Psoas muscle (tissue), 8 donors: ENCODE results near the gene ELFN1. TPM values are rescaled to one million over a fixed set of nuclear protein-coding genes. Genes with fewer than 3 reads are reported as not detected.

Experiments
- ATAC-seq, 4 donors: fragments of 200-7000 bp; cut with Tn5 transposase; one replicate each; pipeline ENCODE4 v1.9.1; 2020; ENCODE audit warnings: moderate library complexity in 3 of 4, mild to moderate bottlenecking in 2 of 4
- DNase-seq, 2 donors: peaks; one replicate each; pipeline ENCODE4 v3.0.0-alpha.2; 2020
- H3K27ac ChIP-seq: fragments of 200-600 bp; one replicate; pipeline ENCODE4 v1.8.0; 2022
- H3K27me3 ChIP-seq, 3 donors: fragments of 200-600 bp in 1 of 3; one replicate each; pipeline versions ENCODE4 v1.6.1 to v1.8.0; 2013 to 2022; ENCODE audit warnings: low read length in 2 of 3, mild to moderate bottlenecking in 2 of 3, moderate library complexity in 1 of 3; ENCODE audit not compliant: insufficient read depth in 3 of 3
- H3K36me3 ChIP-seq, 2 donors: fragments of 200-600 bp in 1 of 2; one replicate each; pipeline versions ENCODE4 v1.6.1 to v1.8.0; 2013 to 2022; ENCODE audit warnings: low read depth in 1 of 2, mild to moderate bottlenecking in 1 of 2, moderate library complexity in 1 of 2; ENCODE audit not compliant: insufficient read depth in 1 of 2
- H3K4me1 ChIP-seq: fragments of 200-600 bp; one replicate; pipeline ENCODE4 v1.8.0; 2022
- H3K4me3 ChIP-seq: fragments of 200-600 bp; one replicate; pipeline ENCODE4 v1.8.0; 2022; ENCODE audit warnings: mild to moderate bottlenecking
- H3K9me3 ChIP-seq: fragments of 200-600 bp; one replicate; pipeline ENCODE4 v1.8.0; 2022
- WGBS, 3 donors: extraction: QIAGEN DNeasy Blood & Tissue Kit; methylation state at CpG; one replicate each; pipeline versions ENCODE4 v1.1.6 to v1.1.7; 2013; 5-methylcytosine and 5-hydroxymethylcytosine counted together
- intact Hi-C, 2 donors: fragments of 100-400 bp; cut with DNase I; formaldehyde crosslinking; loops; one replicate each; pipeline versions ENCODE4 v1.11.0 to v1.14.2; 2022
- polyA plus RNA-seq, 3 donors: library from polyadenylated mRNA; stranded (reverse); fragments of 200-250 nt; gene quantifications; one replicate each; pipeline ENCODE4 v1.2.3, GENCODE V29; 2013
- total RNA-seq, 4 donors: library from RNA; stranded (reverse); fragmentation: NEBNext Ultra II Directional in 2 of 4; extraction: Animal tissue kit (Norgen Biotek cat#: 25700) in 2 of 4; gene quantifications; one replicate each; pipeline versions ENCODE4 v1.2.1 to v1.2.4, GENCODE V29; 2021 to 2023
- TF ChIP-seq, protein P1 (sequence below): fragments of 200-600 bp; IDR thresholded peaks from one replicate; pipeline ENCODE4 v1.8.0; 2022; ENCODE audit warnings: antibody characterized with exemption
- donor health status: healthy with polysubstance abuse.
- donor health status: DM: no; HTN: no; CAD: no; lungs with moderate emphysema.
- donor health status: Bipolar disorder and iron deficiency.
- donor health status: healthy.
- donor health status: DM: yes; HTN: yes; CAD: no.
- donor health status: DM: no; HTN: no; CAD: no.
- donor health status: DM: no; HTN: no; CAD: no.
- donor health status: DM: yes; HTN: yes; CAD: no.

ELFN1 gene
- total and polyA plus RNA-seq, 7 donors, result 0.11 to 0.87 (median 0.64) TPM

DNA sequence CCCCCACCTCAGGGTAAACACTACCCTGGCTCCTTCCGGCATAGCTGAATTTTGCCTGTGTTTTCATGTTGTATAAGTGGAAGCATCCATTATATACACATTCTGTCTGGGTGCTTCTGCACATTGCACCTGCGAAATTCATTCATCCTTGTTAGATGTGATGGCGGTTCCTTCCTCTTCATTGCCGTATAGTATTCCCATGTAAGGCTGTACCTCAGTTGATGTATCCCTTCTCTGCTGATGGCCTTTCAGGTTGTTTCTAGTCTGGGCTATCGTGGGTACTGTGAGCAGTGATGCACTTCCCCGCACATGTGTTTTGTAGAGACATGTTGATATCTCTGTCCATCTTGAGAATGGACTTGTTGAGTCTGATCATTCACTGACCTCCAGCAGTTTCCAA lies 28.9 kb downstream of the ELFN1 start:
- peaks cover 0 to 11% (median 5%) of the 10 kb centered on the region in 3 donors for H3K27me3 ChIP-seq
- H3K9me3 ChIP-seq, result peaks cover 10% of the 10 kb centered on the region
- no peak overlapping the region for H3K27ac ChIP-seq
- intact Hi-C loops, result no loop called here
- no peaks in the 10 kb centered on the region for H3K4me1 ChIP-seq
- H3K4me3 ChIP-seq, result no peak overlapping the region
- H3K36me3 ChIP-seq, result no peaks in the 10 kb centered on the region
- TF ChIP-seq, protein P1, sequence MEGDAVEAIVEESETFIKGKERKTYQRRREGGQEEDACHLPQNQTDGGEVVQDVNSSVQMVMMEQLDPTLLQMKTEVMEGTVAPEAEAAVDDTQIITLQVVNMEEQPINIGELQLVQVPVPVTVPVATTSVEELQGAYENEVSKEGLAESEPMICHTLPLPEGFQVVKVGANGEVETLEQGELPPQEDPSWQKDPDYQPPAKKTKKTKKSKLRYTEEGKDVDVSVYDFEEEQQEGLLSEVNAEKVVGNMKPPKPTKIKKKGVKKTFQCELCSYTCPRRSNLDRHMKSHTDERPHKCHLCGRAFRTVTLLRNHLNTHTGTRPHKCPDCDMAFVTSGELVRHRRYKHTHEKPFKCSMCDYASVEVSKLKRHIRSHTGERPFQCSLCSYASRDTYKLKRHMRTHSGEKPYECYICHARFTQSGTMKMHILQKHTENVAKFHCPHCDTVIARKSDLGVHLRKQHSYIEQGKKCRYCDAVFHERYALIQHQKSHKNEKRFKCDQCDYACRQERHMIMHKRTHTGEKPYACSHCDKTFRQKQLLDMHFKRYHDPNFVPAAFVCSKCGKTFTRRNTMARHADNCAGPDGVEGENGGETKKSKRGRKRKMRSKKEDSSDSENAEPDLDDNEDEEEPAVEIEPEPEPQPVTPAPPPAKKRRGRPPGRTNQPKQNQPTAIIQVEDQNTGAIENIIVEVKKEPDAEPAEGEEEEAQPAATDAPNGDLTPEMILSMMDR, result no peak
- ATAC-seq (no peak), DNase-seq (no peak)
- WGBS, 3 donors, result 97 to 99% (median 98%) methylated on average over 6 of the region's 6 CpGs

DNA sequence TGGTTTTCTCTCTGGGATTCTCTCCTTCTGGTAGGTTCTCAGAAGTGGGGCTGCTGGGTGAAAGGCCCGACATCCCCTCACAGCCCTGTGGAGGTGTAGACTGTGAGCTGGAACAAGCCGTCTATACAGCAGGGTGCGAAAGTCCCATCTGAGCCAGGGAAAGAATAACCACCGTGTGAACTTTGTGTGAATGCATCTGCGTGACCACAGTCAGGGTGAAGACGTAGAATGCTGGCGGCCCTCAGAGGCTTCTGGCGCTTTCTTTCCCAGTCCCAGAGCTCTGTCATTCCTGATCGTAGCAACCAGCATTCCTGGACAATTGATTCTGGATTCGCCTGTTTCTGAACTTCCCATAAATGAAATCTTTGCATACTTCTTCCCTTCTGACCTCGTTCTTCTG lies 30.0 kb downstream of the ELFN1 start:
- 80 to 89% (median 84%) methylated on average over 11 of the region's 11 CpGs for WGBS, 3 donors

DNA sequence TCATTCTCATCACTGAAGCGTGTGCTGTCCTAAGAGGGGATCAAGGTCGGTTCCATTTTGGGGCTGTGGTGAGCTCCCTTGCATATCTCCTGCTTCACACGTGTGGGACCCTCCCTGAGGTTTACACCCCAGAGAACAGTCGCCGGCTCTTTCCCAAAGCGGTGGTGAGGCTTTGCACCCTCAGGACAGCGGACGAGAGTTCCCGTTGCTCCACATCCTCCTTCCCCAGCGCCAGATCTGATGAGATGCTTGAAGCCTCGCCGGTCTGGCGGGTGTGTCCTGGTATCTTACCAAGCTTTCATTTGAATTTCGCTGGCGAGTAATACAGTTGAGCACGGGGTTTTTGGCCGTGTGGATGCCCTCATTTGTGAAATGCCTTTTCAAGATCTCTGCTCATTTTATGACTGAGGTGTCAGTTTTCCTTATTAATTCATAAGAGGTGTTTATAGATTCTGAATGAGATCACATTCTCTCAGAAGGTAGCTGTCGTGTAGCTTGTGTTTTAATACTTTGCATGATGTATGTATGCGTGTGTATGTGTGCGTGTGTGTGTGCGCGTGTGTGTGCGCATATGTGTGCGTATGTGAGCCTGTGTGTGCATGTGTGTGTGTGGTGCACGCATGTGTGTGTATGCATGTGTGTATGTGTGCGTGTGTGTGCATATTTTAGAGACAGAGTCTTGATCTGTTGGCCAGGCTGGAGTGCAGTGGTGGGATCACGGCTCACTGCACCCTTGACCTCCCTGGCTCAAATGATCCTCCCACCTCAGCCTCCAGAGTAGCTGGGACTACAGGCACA lies 30.7 kb downstream of the ELFN1 start:
- Histone ChIP-seq H3K36me3 (no peaks in the 10 kb centered on the region), H3K9me3 (peaks cover 10% of the 10 kb centered on the region), H3K27ac (no peak overlapping the region), H3K27me3 (peaks cover 0 to 8% (median 0%) of the 10 kb centered on the region in 3 donors), H3K4me3 (no peak overlapping the region), H3K4me1 (no peaks in the 10 kb centered on the region)
- TF ChIP-seq, protein P1, result no peak
- DNase-seq (no peak), ATAC-seq (no peak)
- WGBS, 3 donors, result 82 to 88% (median 87%) methylated on average over 27 of the region's 27 CpGs
- intact Hi-C loops, result no loop called here

More for the DNA sequence above, 30.0 kb downstream of the ELFN1 start:
- intact Hi-C loops, result no loop called here
- Histone ChIP-seq H3K4me3 (no peak overlapping the region), H3K27me3 (peaks cover 0 to 8% (median 1%) of the 10 kb centered on the region in 3 donors), H3K36me3 (no peaks in the 10 kb centered on the region), H3K27ac (no peak overlapping the region), H3K9me3 (peaks cover 10% of the 10 kb centered on the region), H3K4me1 (no peaks in the 10 kb centered on the region)
- DNase-seq, result no peak
- ATAC-seq, result no peak
- TF ChIP-seq, protein P1, result no peak

DNA sequence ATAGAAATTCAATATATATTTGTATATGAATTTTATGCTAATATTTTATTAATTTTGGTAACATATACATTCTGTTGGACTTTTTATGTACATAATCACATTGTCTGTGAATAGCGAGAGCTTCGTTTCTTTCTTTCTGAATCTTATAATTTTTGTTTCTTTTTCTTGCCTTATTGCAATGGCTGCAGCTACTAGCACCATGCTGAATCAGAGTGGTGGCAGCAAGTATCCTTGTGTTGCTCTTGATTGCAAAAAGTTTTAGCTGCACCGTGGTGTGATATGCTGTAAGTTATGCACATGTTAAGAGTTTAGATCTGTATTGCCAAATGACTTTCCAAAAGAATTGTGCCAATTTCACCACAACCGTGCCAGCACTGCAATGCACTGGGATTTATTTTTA lies 32.6 kb downstream of the ELFN1 start:
- H3K36me3 ChIP-seq, result no peaks in the 10 kb centered on the region
- H3K4me3 ChIP-seq, result no peak overlapping the region
- H3K27me3 ChIP-seq, result peaks cover 0 to 7% (median 0%) of the 10 kb centered on the region in 3 donors
- peaks cover 10% of the 10 kb centered on the region for H3K9me3 ChIP-seq
- TF ChIP-seq, protein P1, result no peak
- whole genome bisulfite sequencing, 3 donors, result 84 to 85% (median 85%) methylated on average over 4 of the region's 4 CpGs
- ATAC-seq (no peak), DNase-seq (no peak)
- no peak overlapping the region for H3K27ac ChIP-seq
- intact Hi-C loops, result no loop called here
- peaks cover 3% of the 10 kb centered on the region for H3K4me1 ChIP-seq
